OCI-LY1 (cell line): ENCODE results near the gene SLC37A1.

ENCODE experiments used
- H2AFZ ChIP-seq: fragments of 200-600 bp; sonication (generic), shearing (Covaris generic); 2 replicates; pipeline ENCODE4 v1.6.0; 2014; ENCODE audit warnings: antibody characterized with exemption, mild to moderate bottlenecking, low read length
- H3F3A ChIP-seq: fragments of 200-600 bp; sonication (generic), shearing (Covaris generic); 2 replicates; pipeline ENCODE4 v1.6.0; 2014; ENCODE audit warnings: mild to moderate bottlenecking, antibody characterized with exemption, low read length, moderate library complexity; ENCODE audit not compliant: insufficient read depth
- H3K27ac ChIP-seq: fragments of 200-600 bp; sonication (generic); 2 replicates; pipeline ENCODE4 v1.5.1; 2014; ENCODE audit warnings: low read length, mixed run types, mild to moderate bottlenecking, low read depth; ENCODE audit not compliant: poor library complexity, severe bottlenecking
- H3K27me3 ChIP-seq: fragments of 200-600 bp; sonication (generic); 2 replicates; pipeline ENCODE4 v1.6.0; 2014; ENCODE audit warnings: antibody characterized with exemption, mild to moderate bottlenecking, low read length, moderate library complexity; ENCODE audit not compliant: insufficient read depth
- H3K36me3 ChIP-seq: fragments of 200-600 bp; sonication (generic); 2 replicates; pipeline ENCODE4 v1.6.1; 2014; ENCODE audit warnings: mild to moderate bottlenecking, antibody characterized with exemption, low read length, moderate library complexity, mixed read lengths; ENCODE audit not compliant: insufficient read depth
- H3K4me1 ChIP-seq: fragments of 200-600 bp; sonication (generic); 2 replicates; pipeline ENCODE4 v1.5.1; 2014; ENCODE audit warnings: mild to moderate bottlenecking, low read length, moderate library complexity; ENCODE audit not compliant: insufficient read depth, severe bottlenecking
- H3K4me2 ChIP-seq: fragments of 200-600 bp; sonication (generic), shearing (Covaris generic); 2 replicates; pipeline ENCODE4 v1.6.1; 2014; ENCODE audit warnings: low read length
- H3K4me3 ChIP-seq: fragments of 200-600 bp; sonication (generic); 2 replicates; pipeline ENCODE4 v1.5.1; 2014; ENCODE audit warnings: low read length, low read depth, mild to moderate bottlenecking, mixed read lengths; ENCODE audit not compliant: poor library complexity, severe bottlenecking
- H3K79me2 ChIP-seq: fragments of 200-600 bp; shearing (Covaris generic); 2 replicates; pipeline ENCODE4 v1.6.1; 2016; ENCODE audit warnings: mixed run types, low read length, mixed read lengths; ENCODE audit not compliant: insufficient read depth
- H3K9ac ChIP-seq: fragments of 200-600 bp; sonication (generic), shearing (Covaris generic); 2 replicates; pipeline ENCODE4 v1.6.1; 2014; ENCODE audit warnings: mild to moderate bottlenecking, low read length, mixed read lengths
- H3K9me2 ChIP-seq: fragments of 200-600 bp; sonication (generic), shearing (Covaris generic); 2 replicates; pipeline ENCODE4 v1.6.1; 2014; ENCODE audit warnings: low read depth, mild to moderate bottlenecking, low read length, mixed read lengths
- H3K9me3 ChIP-seq: fragments of 200-600 bp; shearing (Covaris generic); 2 replicates; pipeline ENCODE4 v1.6.1; 2014; ENCODE audit warnings: low read length, mixed read lengths
- H4K20me1 ChIP-seq: fragments of 200-600 bp; sonication (generic), shearing (Covaris generic); 2 replicates; pipeline ENCODE4 v1.6.0; 2016; ENCODE audit warnings: mild to moderate bottlenecking, low read length; ENCODE audit not compliant: insufficient read depth
- EZH2 ChIP-seq: fragments of 200-600 bp; sonication (generic), shearing (Covaris generic); IDR thresholded peaks from 2 replicates; pipeline ENCODE4 v1.8.0; 2017; ENCODE audit warnings: borderline replicate concordance, mixed run types, mild to moderate bottlenecking, antibody characterized with exemption, low read length, moderate library complexity, mixed read lengths
- TF ChIP-seq, protein P1 (sequence below): fragments of 200-600 bp; sonication (generic), shearing (Covaris generic); IDR thresholded peaks from 2 replicates; pipeline ENCODE4 v1.5.1; 2017; ENCODE audit warnings: mild to moderate bottlenecking, antibody characterized with exemption, low read length, moderate library complexity, mixed read lengths

SLC37A1 gene

DNA sequence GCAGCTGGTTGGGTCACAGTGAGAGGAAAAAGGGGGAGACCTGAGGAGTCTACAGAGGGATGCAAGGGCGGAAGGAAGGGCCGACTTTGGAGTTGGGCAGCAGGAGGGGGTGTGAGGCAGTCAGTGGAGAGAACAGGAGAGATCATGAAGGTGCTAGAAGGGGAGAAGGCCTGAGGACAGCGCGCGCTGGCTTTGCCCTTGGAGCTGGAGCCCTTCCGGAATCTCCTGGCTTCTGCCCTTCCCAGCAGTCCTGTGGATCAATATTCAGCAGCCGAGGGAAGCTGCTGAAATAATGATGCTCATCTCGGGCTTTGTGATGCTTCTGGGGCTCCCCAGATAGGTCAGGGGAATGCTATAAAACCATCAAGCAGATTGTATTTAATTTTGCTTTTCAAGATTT, 26.7 kb downstream of the SLC37A1 start:
- no peaks in the 10 kb centered on the region for H4K20me1 ChIP-seq

DNA sequence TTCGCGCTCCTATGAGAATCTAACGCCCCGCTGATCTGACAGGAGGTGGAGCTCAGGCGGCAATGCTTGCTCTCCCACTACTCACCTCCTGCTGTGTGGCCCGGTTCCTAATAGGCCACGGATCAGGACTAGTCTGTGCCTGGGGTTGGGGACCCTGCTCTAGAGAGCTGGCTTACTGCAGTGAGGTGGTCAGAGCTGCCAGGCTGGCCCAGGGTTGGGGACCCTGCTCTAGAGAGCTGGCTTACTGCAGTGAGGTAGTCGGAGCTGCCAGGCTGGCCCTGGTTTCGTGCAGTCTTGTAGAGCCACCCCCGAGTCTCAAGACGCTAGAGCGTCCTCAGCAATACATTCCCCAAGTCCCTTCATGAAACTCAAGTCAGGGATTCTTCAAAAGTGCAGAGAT, 27.5 kb downstream of the SLC37A1 start:
- Histone ChIP-seq H3K4me2 (no peak overlapping the region), H4K20me1 (no peaks in the 10 kb centered on the region)
- TF ChIP-seq, protein P1, sequence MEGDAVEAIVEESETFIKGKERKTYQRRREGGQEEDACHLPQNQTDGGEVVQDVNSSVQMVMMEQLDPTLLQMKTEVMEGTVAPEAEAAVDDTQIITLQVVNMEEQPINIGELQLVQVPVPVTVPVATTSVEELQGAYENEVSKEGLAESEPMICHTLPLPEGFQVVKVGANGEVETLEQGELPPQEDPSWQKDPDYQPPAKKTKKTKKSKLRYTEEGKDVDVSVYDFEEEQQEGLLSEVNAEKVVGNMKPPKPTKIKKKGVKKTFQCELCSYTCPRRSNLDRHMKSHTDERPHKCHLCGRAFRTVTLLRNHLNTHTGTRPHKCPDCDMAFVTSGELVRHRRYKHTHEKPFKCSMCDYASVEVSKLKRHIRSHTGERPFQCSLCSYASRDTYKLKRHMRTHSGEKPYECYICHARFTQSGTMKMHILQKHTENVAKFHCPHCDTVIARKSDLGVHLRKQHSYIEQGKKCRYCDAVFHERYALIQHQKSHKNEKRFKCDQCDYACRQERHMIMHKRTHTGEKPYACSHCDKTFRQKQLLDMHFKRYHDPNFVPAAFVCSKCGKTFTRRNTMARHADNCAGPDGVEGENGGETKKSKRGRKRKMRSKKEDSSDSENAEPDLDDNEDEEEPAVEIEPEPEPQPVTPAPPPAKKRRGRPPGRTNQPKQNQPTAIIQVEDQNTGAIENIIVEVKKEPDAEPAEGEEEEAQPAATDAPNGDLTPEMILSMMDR, result no peak

More for the DNA sequence above, 26.7 kb downstream of the SLC37A1 start:
- no peak overlapping the region for H2AFZ ChIP-seq
- H3K79me2 ChIP-seq, result no peaks in the 10 kb centered on the region
- no peak overlapping the region for H3K27ac ChIP-seq
- peaks cover 45% of the 10 kb centered on the region for H3K4me1 ChIP-seq
- no peaks in the 10 kb centered on the region for H3K9me2 ChIP-seq
- no peaks in the 10 kb centered on the region for H3K9me3 ChIP-seq
- H3K4me2 ChIP-seq, result no peak overlapping the region
- H3K36me3 ChIP-seq, result peaks cover 4% of the 10 kb centered on the region; the same call in 1 of the 2 replicates
- TF ChIP-seq, protein P1, result no peak
- TF ChIP-seq EZH2, result no peak
- no peak overlapping the region for H3K9ac ChIP-seq
- no peaks in the 10 kb centered on the region for H3K27me3 ChIP-seq
- H3F3A ChIP-seq, result no peaks in the 10 kb centered on the region
- H3K4me3 ChIP-seq, result no peak overlapping the region

DNA sequence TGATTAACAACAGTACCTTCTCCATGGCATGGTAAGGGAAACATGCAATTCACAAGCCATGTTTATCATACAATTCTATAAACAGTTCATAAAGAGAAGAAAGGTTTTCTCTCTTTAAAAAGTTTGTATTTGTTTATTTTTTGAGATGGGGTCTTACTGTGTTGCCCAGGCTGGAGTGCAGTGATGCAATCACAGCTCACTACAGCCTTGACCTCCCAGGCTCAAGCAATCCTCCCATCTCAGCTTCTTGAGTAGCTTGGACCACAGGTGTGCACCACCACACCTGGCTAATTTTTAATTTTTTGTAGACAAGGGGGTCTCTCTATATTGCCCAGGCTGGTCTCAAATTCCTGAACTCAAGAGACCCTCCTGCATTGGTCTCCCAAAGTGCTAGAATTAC, 28.0 kb downstream of the SLC37A1 start:
- peaks cover 15% of the 10 kb centered on the region; the same call in 1 of the 2 replicates for H3K36me3 ChIP-seq
- H3K9me3 ChIP-seq, result no peaks in the 10 kb centered on the region

More for the DNA sequence above, 27.5 kb downstream of the SLC37A1 start:
- Histone ChIP-seq H3F3A (no peaks in the 10 kb centered on the region), H3K27me3 (no peaks in the 10 kb centered on the region), H3K4me3 (no peak overlapping the region), H3K4me1 (peaks cover 40% of the 10 kb centered on the region), H3K27ac (no peak overlapping the region), H3K9me2 (no peaks in the 10 kb centered on the region), H3K79me2 (no peaks in the 10 kb centered on the region), H3K9me3 (no peaks in the 10 kb centered on the region), H2AFZ (no peak overlapping the region), H3K36me3 (peaks cover 12% of the 10 kb centered on the region; the same call in 1 of the 2 replicates), H3K9ac (no peak overlapping the region)

More for the DNA sequence above, 28.0 kb downstream of the SLC37A1 start:
- Histone ChIP-seq H3K27ac (no peak overlapping the region), H3K4me3 (no peak overlapping the region), H3K9me2 (no peaks in the 10 kb centered on the region), H3F3A (no peaks in the 10 kb centered on the region), H3K9ac (no peak overlapping the region), H3K79me2 (no peaks in the 10 kb centered on the region), H3K27me3 (no peaks in the 10 kb centered on the region), H2AFZ (no peak overlapping the region), H4K20me1 (no peaks in the 10 kb centered on the region), H3K4me1 (peaks cover 35% of the 10 kb centered on the region), H3K4me2 (no peak overlapping the region)
- TF ChIP-seq, protein P1, result no peak
- no peak for TF ChIP-seq EZH2
